KMS-11 (cell line): ENCODE data around the gene OR10G7.

Experiments used
- H2AFZ ChIP-seq: fragments of 200-600 bp; sonication (generic); 2 replicates; pipeline ENCODE4 v1.6.1; 2016; ENCODE audit warnings: antibody characterized with exemption, mixed run types, low read depth
- H3K27ac ChIP-seq: fragments of 200-600 bp; sonication (generic); 2 replicates; pipeline ENCODE4 v1.6.1; 2016; ENCODE audit warnings: mild to moderate bottlenecking, mixed run types
- H3K27me3 ChIP-seq: fragments of 200-600 bp; sonication (generic); 2 replicates; pipeline ENCODE4 v1.6.1; 2017; ENCODE audit warnings: mild to moderate bottlenecking, low read depth, mixed run types, moderate library complexity; ENCODE audit not compliant: insufficient read depth
- H3K36me3 ChIP-seq: fragments of 200-600 bp; sonication (generic); 2 replicates; pipeline ENCODE4 v1.6.1; 2017; ENCODE audit warnings: mild to moderate bottlenecking, mixed run types; ENCODE audit not compliant: insufficient read depth
- H3K4me1 ChIP-seq: fragments of 200-600 bp; sonication (generic); 2 replicates; pipeline ENCODE4 v1.6.1; 2016; ENCODE audit warnings: mild to moderate bottlenecking, low read depth, mixed run types; ENCODE audit not compliant: poor library complexity, severe bottlenecking
- H3K4me2 ChIP-seq: fragments of 200-600 bp; sonication (generic); 2 replicates; pipeline ENCODE4 v1.7.0; 2016; ENCODE audit warnings: mild to moderate bottlenecking, mixed run types
- H3K4me3 ChIP-seq: fragments of 200-600 bp; sonication (generic); IDR thresholded peaks from 2 replicates; pipeline ENCODE4 v1.6.1; 2017; ENCODE audit warnings: low read depth, low read length, mixed read lengths; ENCODE audit not compliant: insufficient read depth
- H3K79me2 ChIP-seq: fragments of 200-600 bp; sonication (generic); 2 replicates; pipeline ENCODE4 v1.6.1; 2016; ENCODE audit warnings: low read depth, mixed run types; ENCODE audit not compliant: insufficient read depth
- H3K9ac ChIP-seq: fragments of 200-600 bp; sonication (generic); 2 replicates; pipeline ENCODE4 v1.6.1; 2016; ENCODE audit warnings: mild to moderate bottlenecking, mixed run types
- H4K20me1 ChIP-seq: fragments of 200-600 bp; sonication (generic); 2 replicates; pipeline ENCODE4 v1.6.1; 2016; ENCODE audit warnings: mild to moderate bottlenecking, mixed run types; ENCODE audit not compliant: insufficient read depth
- CTCF ChIP-seq: fragments of 200-600 bp; sonication (generic); conservative IDR thresholded peaks from 2 replicates; pipeline ENCODE4 v1.6.1; 2017; ENCODE audit warnings: low read depth, mild to moderate bottlenecking, antibody characterized with exemption, low read length, moderate library complexity, mixed read lengths

Gene OR10G7

GRCh38 chr11:124081483-124081882 is 40.4 kb upstream of the OR10G7 start:
- no peak overlapping the region for H3K27ac ChIP-seq
- TF ChIP-seq CTCF, result no peak

GRCh38 chr11:124080327-124081001 is 39.3 kb upstream of the OR10G7 start:
- TF ChIP-seq CTCF, result no peak
- Histone ChIP-seq H4K20me1 (no peaks in the 10 kb centered on the region), H2AFZ (no peak overlapping the region), H3K36me3 (no peaks in the 10 kb centered on the region), H3K27me3 (no peaks in the 10 kb centered on the region), H3K9ac (no peak overlapping the region), H3K4me1 (no peaks in the 10 kb centered on the region), H3K4me3 (no peak overlapping the region), H3K4me2 (no peak overlapping the region), H3K79me2 (no peaks in the 10 kb centered on the region), H3K27ac (no peak overlapping the region)

More at GRCh38 chr11:124081483-124081882, 40.4 kb upstream of the OR10G7 start:
- H4K20me1 ChIP-seq, result no peaks in the 10 kb centered on the region
- H2AFZ ChIP-seq, result no peak overlapping the region
- no peak overlapping the region for H3K4me3 ChIP-seq
- H3K36me3 ChIP-seq, result no peaks in the 10 kb centered on the region
- no peaks in the 10 kb centered on the region for H3K79me2 ChIP-seq
- no peaks in the 10 kb centered on the region for H3K27me3 ChIP-seq
- H3K4me2 ChIP-seq, result no peak overlapping the region
- H3K4me1 ChIP-seq, result no peaks in the 10 kb centered on the region
- H3K9ac ChIP-seq, result no peak overlapping the region

GRCh38 chr11:124079631-124080326 is 38.7 kb upstream of the OR10G7 start:
- Histone ChIP-seq H3K4me1 (no peaks in the 10 kb centered on the region), H3K27ac (no peak overlapping the region), H3K36me3 (no peaks in the 10 kb centered on the region), H3K79me2 (no peaks in the 10 kb centered on the region), H3K9ac (no peak overlapping the region), H3K27me3 (no peaks in the 10 kb centered on the region), H3K4me2 (no peak overlapping the region), H4K20me1 (no peaks in the 10 kb centered on the region), H2AFZ (no peak overlapping the region), H3K4me3 (no peak overlapping the region)
- TF ChIP-seq CTCF, result no peak

- no peaks in the 10 kb centered on the region for H3K79me2 ChIP-seq
- TF ChIP-seq CTCF, result no peak
- no peak overlapping the region for H2AFZ ChIP-seq
- H3K4me1 ChIP-seq, result no peaks in the 10 kb centered on the region
- H3K4me2 ChIP-seq, result no peak overlapping the region
- no peak overlapping the region for H3K4me3 ChIP-seq
- H3K36me3 ChIP-seq, result no peaks in the 10 kb centered on the region
- no peak overlapping the region for H3K27ac ChIP-seq
- H3K9ac ChIP-seq, result no peak overlapping the region
- no peaks in the 10 kb centered on the region for H3K27me3 ChIP-seq
- no peaks in the 10 kb centered on the region for H4K20me1 ChIP-seq
Observed at GRCh38 chr11:124078591-124078990, 37.5 kb upstream of the OR10G7 start.
